Liver (tissue), 3 donors: Measurements from ENCODE around the gene MTHFSD.

ENCODE experiments used
- FOXA1 ChIP-seq: IDR thresholded peaks from 2 replicates; pipeline ENCODE4 v1.6.1; 2016; ENCODE audit warnings: antibody characterized with exemption
- GABPA ChIP-seq, 2 donors: IDR thresholded peaks in 1 of 2; conservative IDR thresholded peaks in 1 of 2; 2 replicates each; pipeline ENCODE4 v1.6.1; 2016; ENCODE audit warnings: antibody characterized with exemption in 2 of 2, mild to moderate bottlenecking in 1 of 2, moderate library complexity in 1 of 2
- RXRA ChIP-seq, 2 donors: IDR thresholded peaks; 2 replicates each; pipeline ENCODE4 v1.6.1; 2017 to 2018; ENCODE audit warnings: antibody characterized with exemption in 2 of 2, mild to moderate bottlenecking in 1 of 2
- SP1 ChIP-seq: IDR thresholded peaks from 2 replicates; pipeline ENCODE4 v1.6.1; 2018; ENCODE audit warnings: antibody characterized with exemption, mild to moderate bottlenecking
- TAF1 ChIP-seq: conservative IDR thresholded peaks from 2 replicates; pipeline ENCODE4 v1.6.1; 2016; ENCODE audit warnings: antibody characterized with exemption, mild to moderate bottlenecking
- YY1 ChIP-seq: IDR thresholded peaks from 2 replicates; pipeline ENCODE4 v1.6.1; 2016; ENCODE audit warnings: antibody characterized with exemption, mild to moderate bottlenecking
- TF ChIP-seq, protein P1 (sequence below): fragments of 150-350 bp; IDR thresholded peaks from 2 replicates; pipeline ENCODE4 v1.5.1; 2017; ENCODE audit warnings: improper control_type of control experiment, low read depth, low read length; ENCODE audit not compliant: missing input control
- TF ChIP-seq, protein P2 (sequence below): IDR thresholded peaks from 2 replicates; pipeline ENCODE4 v1.6.1; 2016; ENCODE audit warnings: antibody characterized with exemption
- TF ChIP-seq, protein P3 (sequence below): IDR thresholded peaks from 2 replicates; pipeline ENCODE4 v1.6.1; 2016; ENCODE audit warnings: antibody characterized with exemption
- TF ChIP-seq, protein P4 (sequence below): IDR thresholded peaks from 2 replicates; pipeline ENCODE4 v1.6.1; 2016; ENCODE audit warnings: antibody characterized with exemption, mild to moderate bottlenecking
- donor health status: healthy.
- donor health status: healthy.

DNA sequence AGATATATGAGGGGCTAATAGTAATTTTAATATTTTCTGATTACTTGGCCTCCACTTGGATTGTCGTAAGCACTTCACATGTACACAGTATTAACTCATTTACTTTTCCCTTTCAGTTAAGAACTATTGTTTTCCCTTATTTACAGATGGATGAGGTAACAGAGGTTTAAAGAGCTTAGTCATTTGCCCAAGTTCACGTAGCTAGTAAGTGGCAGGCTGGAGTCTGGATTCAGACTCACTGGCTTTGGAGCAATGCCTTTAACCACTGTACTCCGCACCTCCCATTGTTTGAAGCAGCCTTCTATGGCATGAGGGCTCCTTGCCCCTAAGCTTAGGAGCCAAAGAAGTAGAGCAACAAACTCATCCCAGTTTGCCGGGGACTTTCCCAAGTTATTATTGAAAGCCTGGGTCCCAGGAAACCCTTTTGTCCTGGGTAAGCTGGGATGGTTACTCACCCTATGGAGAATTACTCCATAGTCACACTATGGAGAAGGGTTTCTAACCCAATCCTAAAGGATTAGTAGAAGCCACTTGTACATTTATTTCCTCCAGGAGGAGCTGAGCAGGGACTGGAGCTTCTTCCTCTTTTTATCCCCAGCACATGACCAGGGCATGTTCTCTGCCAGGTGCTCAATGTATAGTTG is 35.6 kb upstream of the MTHFSD start:
- TF ChIP-seq, protein P1, sequence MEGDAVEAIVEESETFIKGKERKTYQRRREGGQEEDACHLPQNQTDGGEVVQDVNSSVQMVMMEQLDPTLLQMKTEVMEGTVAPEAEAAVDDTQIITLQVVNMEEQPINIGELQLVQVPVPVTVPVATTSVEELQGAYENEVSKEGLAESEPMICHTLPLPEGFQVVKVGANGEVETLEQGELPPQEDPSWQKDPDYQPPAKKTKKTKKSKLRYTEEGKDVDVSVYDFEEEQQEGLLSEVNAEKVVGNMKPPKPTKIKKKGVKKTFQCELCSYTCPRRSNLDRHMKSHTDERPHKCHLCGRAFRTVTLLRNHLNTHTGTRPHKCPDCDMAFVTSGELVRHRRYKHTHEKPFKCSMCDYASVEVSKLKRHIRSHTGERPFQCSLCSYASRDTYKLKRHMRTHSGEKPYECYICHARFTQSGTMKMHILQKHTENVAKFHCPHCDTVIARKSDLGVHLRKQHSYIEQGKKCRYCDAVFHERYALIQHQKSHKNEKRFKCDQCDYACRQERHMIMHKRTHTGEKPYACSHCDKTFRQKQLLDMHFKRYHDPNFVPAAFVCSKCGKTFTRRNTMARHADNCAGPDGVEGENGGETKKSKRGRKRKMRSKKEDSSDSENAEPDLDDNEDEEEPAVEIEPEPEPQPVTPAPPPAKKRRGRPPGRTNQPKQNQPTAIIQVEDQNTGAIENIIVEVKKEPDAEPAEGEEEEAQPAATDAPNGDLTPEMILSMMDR, result no peak
- TF ChIP-seq TAF1, result no peak
- TF ChIP-seq, protein P2, sequence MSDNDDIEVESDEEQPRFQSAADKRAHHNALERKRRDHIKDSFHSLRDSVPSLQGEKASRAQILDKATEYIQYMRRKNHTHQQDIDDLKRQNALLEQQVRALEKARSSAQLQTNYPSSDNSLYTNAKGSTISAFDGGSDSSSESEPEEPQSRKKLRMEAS, result no peak
- TF ChIP-seq, protein P3, sequence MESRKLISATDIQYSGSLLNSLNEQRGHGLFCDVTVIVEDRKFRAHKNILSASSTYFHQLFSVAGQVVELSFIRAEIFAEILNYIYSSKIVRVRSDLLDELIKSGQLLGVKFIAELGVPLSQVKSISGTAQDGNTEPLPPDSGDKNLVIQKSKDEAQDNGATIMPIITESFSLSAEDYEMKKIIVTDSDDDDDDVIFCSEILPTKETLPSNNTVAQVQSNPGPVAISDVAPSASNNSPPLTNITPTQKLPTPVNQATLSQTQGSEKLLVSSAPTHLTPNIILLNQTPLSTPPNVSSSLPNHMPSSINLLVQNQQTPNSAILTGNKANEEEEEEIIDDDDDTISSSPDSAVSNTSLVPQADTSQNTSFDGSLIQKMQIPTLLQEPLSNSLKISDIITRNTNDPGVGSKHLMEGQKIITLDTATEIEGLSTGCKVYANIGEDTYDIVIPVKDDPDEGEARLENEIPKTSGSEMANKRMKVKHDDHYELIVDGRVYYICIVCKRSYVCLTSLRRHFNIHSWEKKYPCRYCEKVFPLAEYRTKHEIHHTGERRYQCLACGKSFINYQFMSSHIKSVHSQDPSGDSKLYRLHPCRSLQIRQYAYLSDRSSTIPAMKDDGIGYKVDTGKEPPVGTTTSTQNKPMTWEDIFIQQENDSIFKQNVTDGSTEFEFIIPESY, result no peak
- no peak for TF ChIP-seq RXRA (IDR thresholded peaks at IDR 0.05)
- TF ChIP-seq SP1, result no peak
- no peak for TF ChIP-seq FOXA1
- TF ChIP-seq, protein P4, sequence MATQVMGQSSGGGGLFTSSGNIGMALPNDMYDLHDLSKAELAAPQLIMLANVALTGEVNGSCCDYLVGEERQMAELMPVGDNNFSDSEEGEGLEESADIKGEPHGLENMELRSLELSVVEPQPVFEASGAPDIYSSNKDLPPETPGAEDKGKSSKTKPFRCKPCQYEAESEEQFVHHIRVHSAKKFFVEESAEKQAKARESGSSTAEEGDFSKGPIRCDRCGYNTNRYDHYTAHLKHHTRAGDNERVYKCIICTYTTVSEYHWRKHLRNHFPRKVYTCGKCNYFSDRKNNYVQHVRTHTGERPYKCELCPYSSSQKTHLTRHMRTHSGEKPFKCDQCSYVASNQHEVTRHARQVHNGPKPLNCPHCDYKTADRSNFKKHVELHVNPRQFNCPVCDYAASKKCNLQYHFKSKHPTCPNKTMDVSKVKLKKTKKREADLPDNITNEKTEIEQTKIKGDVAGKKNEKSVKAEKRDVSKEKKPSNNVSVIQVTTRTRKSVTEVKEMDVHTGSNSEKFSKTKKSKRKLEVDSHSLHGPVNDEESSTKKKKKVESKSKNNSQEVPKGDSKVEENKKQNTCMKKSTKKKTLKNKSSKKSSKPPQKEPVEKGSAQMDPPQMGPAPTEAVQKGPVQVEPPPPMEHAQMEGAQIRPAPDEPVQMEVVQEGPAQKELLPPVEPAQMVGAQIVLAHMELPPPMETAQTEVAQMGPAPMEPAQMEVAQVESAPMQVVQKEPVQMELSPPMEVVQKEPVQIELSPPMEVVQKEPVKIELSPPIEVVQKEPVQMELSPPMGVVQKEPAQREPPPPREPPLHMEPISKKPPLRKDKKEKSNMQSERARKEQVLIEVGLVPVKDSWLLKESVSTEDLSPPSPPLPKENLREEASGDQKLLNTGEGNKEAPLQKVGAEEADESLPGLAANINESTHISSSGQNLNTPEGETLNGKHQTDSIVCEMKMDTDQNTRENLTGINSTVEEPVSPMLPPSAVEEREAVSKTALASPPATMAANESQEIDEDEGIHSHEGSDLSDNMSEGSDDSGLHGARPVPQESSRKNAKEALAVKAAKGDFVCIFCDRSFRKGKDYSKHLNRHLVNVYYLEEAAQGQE, result no peak
- TF ChIP-seq YY1, result no peak
- TF ChIP-seq GABPA (IDR thresholded peaks at IDR 0.05 in 1 of 2, conservative IDR thresholded peaks at IDR 0.05 in 1 of 2), result no peak
